H1 (cell line): ENCODE measurements around the gene EPHA6. TPM values are rescaled to one million over a fixed set of nuclear protein-coding genes. Genes with fewer than 3 reads are reported as not detected.

Source experiments
- CTCF ChIA-PET: fragments of 300-600 bp; sonication (Branson Sonifier 250); formaldehyde crosslinking; loops from one replicate; lab custom pipeline; 2021; ENCODE audit not compliant: partially characterized antibody; lab: Charles Lee
- POLR2A ChIA-PET: fragments of 300-600 bp; sonication (Branson Sonifier 250); formaldehyde crosslinking; loops from one replicate; lab custom pipeline; 2021; ENCODE audit warnings: inconsistent platforms; ENCODE audit not compliant: partially characterized antibody; lab: Charles Lee
- DNase-seq, 2 experiments: peaks; one replicate each; pipeline versions ENCODE4 v3.0.0 to v3.0.0-alpha.2; 2010 to 2022; ENCODE audit warnings: low spot score in 2 of 2, low read depth in 1 of 2, mixed read lengths in 1 of 2
- FAIRE-seq: peaks from 2 replicates; lab custom pipeline; 2011; peaks lifted over from hg19 to GRCh38; lab: Jason Lieb, UNC
- H2AFZ ChIP-seq: 2 replicates; pipeline ENCODE4 v1.8.1; 2012; ENCODE audit warnings: low read length, inconsistent platforms
- H2AK5ac ChIP-seq: 2 replicates; pipeline ENCODE4 v1.6.1; 2013; ENCODE audit warnings: low read depth, low read length
- H2BK120ac ChIP-seq: replicated peaks from 2 replicates; pipeline ENCODE3; 2013; ENCODE audit warnings: low read depth, low read length, inconsistent platforms
- H2BK12ac ChIP-seq: 2 replicates; pipeline ENCODE4 v1.6.1; 2013; ENCODE audit warnings: low read depth, low read length
- H2BK15ac ChIP-seq: 2 replicates; pipeline ENCODE4 v1.6.1; 2013; ENCODE audit warnings: low read length
- H2BK20ac ChIP-seq: 2 replicates; pipeline ENCODE4 v1.6.1; 2013; ENCODE audit warnings: low read length
- H2BK5ac ChIP-seq: 2 replicates; pipeline ENCODE4 v1.6.1; 2013; ENCODE audit warnings: low read depth, low read length
- H3K14ac ChIP-seq: 2 replicates; pipeline ENCODE4 v1.6.1; 2013; ENCODE audit warnings: inconsistent platforms; ENCODE audit not compliant: insufficient read length
- H3K18ac ChIP-seq: 2 replicates; pipeline ENCODE4 v1.6.1; 2013; ENCODE audit warnings: low read length; ENCODE audit errors: extremely low read depth
- H3K23ac ChIP-seq: 2 replicates; pipeline ENCODE4 v1.6.1; 2013; ENCODE audit warnings: inconsistent platforms; ENCODE audit not compliant: insufficient read length
- H3K23me2 ChIP-seq: 2 replicates; pipeline ENCODE4 v1.6.1; 2013; ENCODE audit warnings: low read depth, low read length
- H3K27ac ChIP-seq: 2 replicates; pipeline ENCODE4 v1.6.1; 2011; ENCODE audit warnings: low read depth, low read length, inconsistent platforms
- H3K27me3 ChIP-seq, 4 experiments: replicated peaks in 1 of 4; 1 replicate in 1 of 4; 2 replicates in 3 of 4; pipeline versions ENCODE4 v1.6.1 to v1.8.1; 2011 to 2013; ENCODE audit warnings: low read length in 3 of 4, mild to moderate bottlenecking in 3 of 4, inconsistent platforms in 2 of 4, mixed read lengths in 2 of 4, moderate library complexity in 1 of 4; ENCODE audit not compliant: control insufficient read depth in 3 of 4, insufficient read depth in 3 of 4; ENCODE audit errors: extremely low read depth in 1 of 4
- H3K36me3 ChIP-seq, 4 experiments: 2 replicates each; pipeline versions ENCODE4 v1.6.1 to v1.8.1; 2011 to 2013; ENCODE audit warnings: mild to moderate bottlenecking in 4 of 4, low read length in 3 of 4, moderate library complexity in 2 of 4, control low read depth in 1 of 4, inconsistent platforms in 1 of 4; ENCODE audit not compliant: insufficient read depth in 4 of 4, control insufficient read depth in 2 of 4
- H3K4ac ChIP-seq: replicated peaks from 2 replicates; pipeline ENCODE3; 2013; ENCODE audit warnings: low read length, low read depth, mixed read lengths, inconsistent platforms; ENCODE audit not compliant: insufficient read length
- H3K4me1 ChIP-seq, 4 experiments: replicated peaks in 1 of 4; 1 replicate in 1 of 4; 2 replicates in 3 of 4; pipeline versions ENCODE4 v1.6.1 to v1.8.1; 2011 to 2013; ENCODE audit warnings: low read length in 3 of 4, inconsistent platforms in 2 of 4, mixed read lengths in 1 of 4; ENCODE audit not compliant: insufficient read depth in 4 of 4, control insufficient read depth in 3 of 4
- H3K4me2 ChIP-seq, 2 experiments: 2 replicates each; pipeline versions ENCODE4 v1.6.1 to v1.8.1; 2011 to 2013; ENCODE audit warnings: low read depth in 2 of 2, low read length in 2 of 2, control low read depth in 1 of 2, inconsistent platforms in 1 of 2, mild to moderate bottlenecking in 1 of 2; ENCODE audit not compliant: insufficient read depth in 1 of 2
- H3K4me3 ChIP-seq, 4 experiments: fragments of 200-600, 300-600 bp in 1 of 4; sonication (generic), shearing (Covaris generic), sonication (Bioruptor Twin) in 1 of 4; 2 replicates each; pipeline versions ENCODE4 v1.5.1 to v1.8.1; 2011 to 2016; ENCODE audit warnings: low read length in 4 of 4, low read depth in 3 of 4, control low read depth in 2 of 4, inconsistent platforms in 2 of 4, mild to moderate bottlenecking in 2 of 4, mixed read lengths in 1 of 4, moderate library complexity in 1 of 4; ENCODE audit not compliant: insufficient read depth in 2 of 4; ENCODE audit errors: extremely low read depth in 1 of 4
- H3K56ac ChIP-seq: replicated peaks from 2 replicates; pipeline ENCODE3; 2013; ENCODE audit warnings: low read depth, mild to moderate bottlenecking, mixed read lengths, low read length, inconsistent platforms; ENCODE audit not compliant: insufficient read length
- H3K79me1 ChIP-seq: 2 replicates; pipeline ENCODE4 v1.6.1; 2013; ENCODE audit warnings: low read depth, low read length, control low read depth
- H3K79me2 ChIP-seq, 2 experiments: 2 replicates each; pipeline versions ENCODE4 v1.6.1 to v1.8.1; 2012 to 2013; ENCODE audit warnings: low read length in 2 of 2, mild to moderate bottlenecking in 2 of 2, inconsistent platforms in 1 of 2; ENCODE audit not compliant: insufficient read depth in 2 of 2, control insufficient read depth in 1 of 2
- H3K9ac ChIP-seq, 4 experiments: replicated peaks in 1 of 4; 1 replicate in 1 of 4; 2 replicates in 3 of 4; pipeline versions ENCODE4 v1.6.1 to v1.8.1; 2011 to 2013; ENCODE audit warnings: low read depth in 3 of 4, low read length in 3 of 4, control low read depth in 2 of 4, mild to moderate bottlenecking in 2 of 4, moderate library complexity in 2 of 4, inconsistent platforms in 1 of 4; ENCODE audit errors: extremely low read depth in 1 of 4
- H3K9me3 ChIP-seq, 2 experiments: 2 replicates each; pipeline versions ENCODE4 v1.6.1 to v1.8.1; 2012 to 2013; ENCODE audit warnings: mild to moderate bottlenecking in 2 of 2, moderate library complexity in 2 of 2, control low read depth in 1 of 2, inconsistent platforms in 1 of 2, low read depth in 1 of 2, low read length in 1 of 2, mixed read lengths in 1 of 2; ENCODE audit not compliant: insufficient read depth in 2 of 2
- H4K20me1 ChIP-seq, 2 experiments: replicated peaks in 1 of 2; 2 replicates each; pipeline versions ENCODE3 to v1.8.1; 2011 to 2013; ENCODE audit warnings: inconsistent platforms in 2 of 2, low read length in 2 of 2, mild to moderate bottlenecking in 1 of 2; ENCODE audit not compliant: insufficient read depth in 2 of 2, control insufficient read depth in 1 of 2
- H4K5ac ChIP-seq: 2 replicates; pipeline ENCODE4 v1.6.1; 2013; ENCODE audit warnings: low read length, low read depth, mixed read lengths, inconsistent platforms; ENCODE audit not compliant: insufficient read length
- H4K8ac ChIP-seq: 2 replicates; pipeline ENCODE4 v1.8.0; 2013; ENCODE audit warnings: mild to moderate bottlenecking, moderate library complexity, low read length, inconsistent platforms; ENCODE audit not compliant: insufficient read depth; ENCODE audit errors: extremely low read depth
- H4K91ac ChIP-seq: replicated peaks from 2 replicates; pipeline ENCODE3; 2013; ENCODE audit warnings: low read length, mixed read lengths, inconsistent platforms; ENCODE audit not compliant: insufficient read length
- ATF3 ChIP-seq: IDR thresholded peaks from 2 replicates; pipeline ENCODE4 v1.6.1; 2011; ENCODE audit warnings: low read depth, mild to moderate bottlenecking, low read length; ENCODE audit not compliant: insufficient read depth
- BCL11A ChIP-seq, 2 experiments: IDR thresholded peaks; one replicate each; pipeline ENCODE4 v1.6.1; 2011; ENCODE audit warnings: low read depth in 2 of 2, low read length in 2 of 2, mild to moderate bottlenecking in 2 of 2
- BRCA1 ChIP-seq: IDR thresholded peaks from 2 replicates; pipeline ENCODE4 v1.6.1; 2012; ENCODE audit warnings: low read depth, low read length, improper control_type of control experiment
- E2F6 ChIP-seq: IDR thresholded peaks from 2 replicates; pipeline ENCODE4 v1.6.1; 2012; ENCODE audit warnings: inconsistent platforms
- EP300 ChIP-seq, 2 experiments: IDR thresholded peaks; 1 replicate in 1 of 2; 2 replicates in 1 of 2; pipeline ENCODE4 v1.6.1; 2011 to 2012; ENCODE audit warnings: low read depth in 2 of 2, low read length in 2 of 2, mild to moderate bottlenecking in 2 of 2, borderline replicate concordance in 1 of 2, inconsistent platforms in 1 of 2, moderate library complexity in 1 of 2
- EZH2 ChIP-seq: fragments of 200-600 bp; sonication (generic); IDR thresholded peaks from 2 replicates; pipeline ENCODE4 v1.7.1; 2012; ENCODE audit warnings: low read depth, mild to moderate bottlenecking, moderate library complexity, low read length, inconsistent platforms; ENCODE audit not compliant: severe bottlenecking
- KDM1A ChIP-seq: fragments of 200-600, 300-600 bp; sonication (generic); IDR thresholded peaks from 2 replicates; pipeline ENCODE4 v1.7.1; 2016; ENCODE audit warnings: mild to moderate bottlenecking, low read length, borderline replicate concordance
- POLR2AphosphoS5 ChIP-seq: IDR thresholded peaks from 2 replicates; pipeline ENCODE4 v1.6.1; 2011; ENCODE audit warnings: low read depth, low read length
- RNF2 ChIP-seq: fragments of 200-900, 300-1000 bp; sonication (generic); IDR thresholded peaks from 2 replicates; pipeline ENCODE4 v1.7.1; 2016; ENCODE audit warnings: borderline replicate concordance, low read depth, mild to moderate bottlenecking, antibody characterized with exemption, low read length; ENCODE audit not compliant: poor library complexity, severe bottlenecking; ENCODE audit errors: missing control alignments
- SIRT6 ChIP-seq: IDR thresholded peaks from one replicate; pipeline ENCODE4 v1.7.1; 2012; ENCODE audit warnings: low read length, inconsistent platforms
- SP2 ChIP-seq: IDR thresholded peaks from 2 replicates; pipeline ENCODE4 v1.6.1; 2012; ENCODE audit warnings: mild to moderate bottlenecking, low read length, inconsistent platforms
- TBP ChIP-seq: IDR thresholded peaks from 2 replicates; pipeline ENCODE4 v1.6.1; 2011; ENCODE audit warnings: low read depth, low read length, improper control_type of control experiment
- TCF12 ChIP-seq: IDR thresholded peaks from 2 replicates; pipeline ENCODE4 v1.6.1; 2011; ENCODE audit warnings: low read depth, mild to moderate bottlenecking, low read length
- WGBS, 2 experiments: shearing (Covaris generic) in 1 of 2; methylation state at CpG; one replicate each; pipeline versions ENCODE4 v1.1.6 to v1.1.7; 2013 to 2015; ENCODE audit warnings: low lambda C conversion rate in 2 of 2, mixed read lengths in 2 of 2, inconsistent platforms in 1 of 2, low coverage in 1 of 2, missing lambda C conversion rate in 1 of 2; ENCODE audit not compliant: insufficient replicate concordance in 2 of 2, insufficient coverage in 1 of 2, insufficient read length in 1 of 2; ENCODE audit errors: extremely low coverage in 1 of 2, missing lambda C conversion rate in 1 of 2; 5-methylcytosine and 5-hydroxymethylcytosine counted together
- polyA plus RNA-seq, 7 experiments: library from polyadenylated mRNA; depleted of rRNA in 3 of 7; stranded (reverse) in 5 of 7; unstranded in 2 of 7; fragments of >200 nt in 5 of 7; fragments of 200-250 nt in 2 of 7; gene quantifications; 1 replicate in 5 of 7; 2 replicates in 1 of 7; 4 replicates in 1 of 7; pipeline versions ENCODE4 v1.2.1 to v1.2.3, GENCODE V29; 2011 to 2013; ENCODE audit warnings: missing spikeins in 2 of 7, mixed read lengths in 2 of 7
- total RNA-seq: library from RNA; stranded (reverse); fragmentation: NEBNext Ultra II Directional; extraction: Animal tissue kit (Norgen Biotek cat#: 25700); gene quantifications from 2 replicates; pipeline ENCODE4 v1.2.1, GENCODE V29; 2021

EPHA6 gene
- total and polyA plus RNA-seq, 2 of the 8 experiments (the other 6 are each of a cell fraction or from before 2014, with no cell fraction given), result 0.83 to 3.2 TPM

GRCh38 chr3:97610626-97611025, 796.2 kb downstream of the EPHA6 start:
- POLR2A ChIA-PET, result no interaction called here
- CTCF ChIA-PET, result interaction anchor here (1.1 kb wide), 1 partner anchor 107 kb away, joined by 3 read pairs; no protein-coding TSS in a partner anchor
- H4K91ac ChIP-seq, result no peak overlapping the region
- TF ChIP-seq EP300 (IDR thresholded peaks at IDR 0.05; ENCODE audit: borderline replicate concordance in 1 of 2, low read depth in 2 of 2, low read length in 2 of 2), result no peak
- TF ChIP-seq SP2, result no peak
- TF ChIP-seq POLR2AphosphoS5, result no peak
- TF ChIP-seq EZH2, result no peak
- no peak for TF ChIP-seq ATF3
- no peak for TF ChIP-seq SIRT6
- no peak for TF ChIP-seq TBP
- TF ChIP-seq KDM1A, result no peak
- TF ChIP-seq BCL11A (IDR thresholded peaks at IDR 0.05; ENCODE audit: low read depth in 2 of 2, low read length in 2 of 2), result no peak
- no peak for TF ChIP-seq RNF2
- TF ChIP-seq TCF12, result no peak
- no peak for TF ChIP-seq E2F6
- TF ChIP-seq BRCA1, result no peak

More at GRCh38 chr3:97610626-97611025, 796.2 kb downstream of the EPHA6 start:
- H3K9me3 ChIP-seq, result peaks cover 0 to 3% of the 10 kb centered on the region in 2 experiments; a peak in 1 of 4 replicates
- no peak overlapping the region for H3K27ac ChIP-seq
- no peak overlapping the region for H2BK120ac ChIP-seq
- no peak overlapping the region for H3K4ac ChIP-seq
- no peaks in the 10 kb centered on the region for H4K20me1 ChIP-seq
- H2BK12ac ChIP-seq, result no peak overlapping the region
- H2AFZ ChIP-seq, result no peak overlapping the region
- H2BK15ac ChIP-seq, result no peak overlapping the region
- H3K14ac ChIP-seq, result no peak overlapping the region
- H3K4me3 ChIP-seq, result no peak overlapping the region
- H3K18ac ChIP-seq, result no peak overlapping the region
- FAIRE-seq (no peak), DNase-seq (no peak)
- no peak overlapping the region for H4K5ac ChIP-seq
- no peaks in the 10 kb centered on the region for H3K23me2 ChIP-seq
- 89% methylated on average over 2 of the region's 2 CpGs; no CpG with 5 or more reads in 1 of the 2 experiments for WGBS, 2 experiments
- no peak overlapping the region for H3K56ac ChIP-seq
- H2AK5ac ChIP-seq, result no peak overlapping the region
- no peaks in the 10 kb centered on the region for H3K27me3 ChIP-seq
- H3K23ac ChIP-seq, result no peak overlapping the region
- H3K79me2 ChIP-seq, result no peaks in the 10 kb centered on the region
- H3K79me1 ChIP-seq, result no peaks in the 10 kb centered on the region
- H4K8ac ChIP-seq, result no peak overlapping the region
- H2BK5ac ChIP-seq, result no peak overlapping the region
- no peak overlapping the region for H3K9ac ChIP-seq
- H3K36me3 ChIP-seq, result no peaks in the 10 kb centered on the region
- no peak overlapping the region for H3K4me2 ChIP-seq
- no peak overlapping the region for H2BK20ac ChIP-seq
- no peaks in the 10 kb centered on the region for H3K4me1 ChIP-seq
